GM12892 (cell line): ENCODE data around the gene NFIC.

ENCODE experiments used
- POLR2AphosphoS5 ChIP-seq: IDR thresholded peaks from 2 replicates; pipeline ENCODE4 v1.6.1; 2011; ENCODE audit warnings: low read depth, low read length, control low read depth
- TAF1 ChIP-seq: IDR thresholded peaks from 2 replicates; pipeline ENCODE4 v1.6.1; 2011; ENCODE audit warnings: low read depth, mild to moderate bottlenecking, control low read depth, low read length, borderline replicate concordance

DNA sequence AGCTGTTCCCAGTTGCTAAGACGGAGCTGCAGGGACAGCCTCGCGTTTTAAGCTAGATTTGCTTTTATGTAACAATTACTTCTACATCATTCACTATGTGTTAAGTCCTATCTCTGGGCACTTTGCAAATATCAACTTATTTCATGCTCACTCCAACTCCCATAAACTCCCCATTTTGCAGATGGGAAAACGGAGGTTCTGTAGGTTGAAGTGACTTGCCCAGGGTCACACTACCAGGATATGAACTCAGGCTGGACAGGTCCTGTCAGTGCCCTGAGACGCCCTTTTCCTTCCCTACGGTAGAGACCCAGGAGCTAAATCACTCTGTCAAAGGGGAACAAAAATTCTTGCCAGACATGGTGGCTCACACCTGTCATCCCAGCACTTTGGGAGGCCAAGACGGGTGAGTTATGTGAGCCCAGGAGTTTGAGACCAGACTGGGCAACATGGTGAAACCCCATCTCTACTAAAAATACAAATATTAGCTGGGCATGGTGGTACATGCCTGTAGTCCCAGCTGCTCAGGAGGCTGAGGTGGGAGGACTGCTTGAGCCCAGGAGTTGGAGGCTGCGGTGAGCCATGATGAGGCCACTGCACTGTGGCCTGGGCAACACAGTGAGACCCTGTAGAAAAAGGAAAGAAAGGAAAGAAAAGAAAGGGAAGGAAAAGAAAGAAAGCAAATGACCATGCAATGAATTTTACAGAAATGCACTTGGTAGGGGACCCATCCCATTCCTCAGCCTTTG is 14.5 kb upstream of the NFIC start:
- TF ChIP-seq POLR2AphosphoS5 (no peak), TAF1 (no peak)
